NCI-H345 treated with DMSO at 0.1 percent for 48 hours (cell line): ENCODE data around the gene BTD.
"Not testable (repeated sequence)": the region's sequence is repeated elsewhere in the genome, so short reads cannot be mapped to it uniquely, and the experiment has no call there.

Experiments
- DNase-seq: peaks from one replicate; lab custom pipeline; 2025; ENCODE audit not compliant: unreplicated experiment; lab: John Stamatoyannopoulos, UW

BTD gene

GRCh38 chr3:15602146-15602536 is 596 bp downstream of the BTD start:
- DNase-seq = no peak

DNA sequence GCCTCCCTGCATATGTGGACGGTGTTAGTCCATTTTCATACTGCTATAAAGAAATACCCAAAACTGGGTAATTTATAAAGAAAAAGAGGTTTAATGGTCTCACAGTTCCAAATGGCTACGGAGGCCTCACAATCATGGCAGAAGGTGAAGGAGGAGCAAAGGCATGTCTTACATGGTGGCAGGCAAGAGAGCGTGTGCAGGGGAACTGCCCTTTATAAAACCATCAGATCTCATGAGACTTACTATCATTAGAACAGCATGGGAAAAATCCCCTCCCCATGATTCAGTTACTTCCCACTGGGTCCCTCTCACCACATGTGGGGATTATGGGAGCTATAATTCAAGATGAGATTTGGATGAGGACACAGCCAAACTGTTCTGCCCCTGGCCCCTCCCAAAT is 1.3 kb downstream of the BTD start:
- DNase-seq = not testable (repeated sequence)

- not testable (repeated sequence) for DNase-seq
Observed at GRCh38 chr3:15604584-15604983, 3.0 kb downstream of the BTD start.

DNA sequence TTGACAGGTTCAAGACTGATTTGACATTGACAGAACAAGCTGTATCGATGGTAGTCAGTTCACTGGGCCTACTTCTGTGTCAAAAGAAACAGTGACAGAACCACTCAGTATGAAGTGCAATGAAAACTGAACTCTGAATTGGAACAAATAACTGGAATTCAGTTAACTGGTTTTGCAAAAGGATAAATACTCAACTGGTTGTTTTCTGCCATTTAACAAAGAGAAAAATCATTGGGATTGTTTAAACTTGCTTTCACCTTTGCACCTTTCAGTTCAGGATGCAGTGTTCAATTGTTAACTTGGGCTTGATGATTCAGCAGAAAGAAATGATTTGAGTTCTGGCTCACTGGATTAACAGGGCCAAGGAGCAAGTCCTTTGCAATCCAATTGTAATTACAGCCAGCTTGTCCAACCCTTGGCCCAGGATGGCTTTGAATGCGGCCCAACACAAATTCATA is 4.9 kb downstream of the BTD start:
- no peak for DNase-seq

DNA sequence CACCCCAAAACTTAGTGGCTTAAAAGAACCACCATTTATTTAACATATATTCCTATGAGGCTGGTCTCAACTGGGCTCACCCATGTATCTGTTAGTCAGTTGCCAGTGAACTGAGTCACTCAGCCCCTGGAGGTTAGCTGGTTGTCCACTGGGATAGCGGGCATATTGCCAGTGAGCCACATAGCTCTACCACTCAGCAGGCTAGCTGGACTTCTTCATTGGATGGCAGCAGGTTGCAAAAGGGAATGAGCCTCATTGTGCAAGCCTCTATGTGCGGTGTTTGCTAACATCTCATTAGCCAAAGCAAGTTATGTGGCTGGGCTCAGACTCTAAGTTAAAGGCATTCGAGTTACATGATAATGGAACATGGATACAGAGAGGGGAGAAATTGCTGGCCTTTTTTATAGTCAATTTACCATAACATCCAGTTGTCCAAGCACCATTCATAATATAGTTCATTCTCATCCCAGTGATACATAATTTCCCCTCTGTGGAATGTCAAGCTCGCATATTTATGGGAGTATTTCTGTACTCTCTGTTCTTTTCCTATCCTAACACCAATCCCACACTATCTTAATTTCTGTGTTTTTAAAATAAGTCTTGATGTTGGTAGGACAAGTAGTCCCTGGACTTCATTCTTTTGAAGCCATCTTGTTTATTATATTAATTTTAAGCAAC is 8.7 kb downstream of the BTD start:
- no peak for DNase-seq

DNA sequence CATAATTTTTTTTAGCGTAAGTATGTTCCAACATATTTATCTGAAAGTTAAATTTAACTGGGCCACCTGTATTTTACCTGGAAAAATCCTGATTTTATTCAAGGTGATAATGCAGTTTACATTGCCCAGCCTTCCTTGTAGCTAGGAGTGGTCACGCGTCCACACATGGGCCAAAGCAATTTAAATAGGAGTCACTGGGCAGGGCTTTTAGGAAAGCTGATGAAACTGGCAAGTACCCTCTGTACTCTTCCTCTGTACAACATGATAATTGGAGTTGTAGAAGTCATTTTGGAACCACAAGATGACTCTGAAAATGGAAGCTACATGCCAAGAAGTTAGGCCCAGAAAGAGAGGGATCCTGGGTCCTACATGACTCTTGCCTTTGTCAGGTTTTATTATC is 9.5 kb downstream of the BTD start:
- no peak for DNase-seq

DNA sequence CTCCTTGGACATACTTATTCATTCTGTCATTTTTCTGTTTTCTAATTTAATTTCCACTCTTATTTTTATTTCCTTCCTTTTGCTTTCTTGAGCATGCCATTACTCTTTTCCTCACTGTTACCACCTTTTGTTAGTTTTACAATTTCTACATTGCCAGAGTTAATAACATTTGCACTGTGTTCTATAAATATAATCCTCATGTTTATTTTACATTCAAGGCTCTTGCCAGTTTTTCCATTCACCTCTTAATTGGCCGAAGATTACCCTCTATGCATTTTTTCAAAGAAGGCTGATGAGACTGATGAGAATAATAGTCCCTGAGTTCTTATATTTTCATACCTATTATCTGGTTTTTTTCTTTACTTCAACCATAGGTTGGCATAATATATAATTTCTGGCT is 10.5 kb downstream of the BTD start:
- no peak for DNase-seq

DNA sequence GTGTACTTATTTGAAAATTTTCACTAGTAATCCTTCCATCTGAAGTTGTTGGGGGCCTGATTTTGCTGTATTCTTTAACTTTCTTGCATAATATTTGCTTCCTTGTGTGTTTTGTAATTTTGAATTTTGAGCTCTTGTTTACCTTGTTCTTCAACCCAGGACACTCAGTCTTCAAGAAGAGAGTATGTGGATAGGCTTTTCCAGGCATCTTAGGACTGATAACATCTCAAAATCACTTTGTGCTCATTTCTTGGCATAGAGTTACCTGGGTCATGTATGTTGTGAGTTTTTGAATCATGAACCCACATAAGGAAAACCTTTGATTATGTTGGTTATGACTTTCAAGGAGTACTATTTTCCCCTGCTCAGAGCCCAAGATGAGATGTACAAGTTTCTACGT is 13.4 kb downstream of the BTD start:
- DNase-seq = no peak

GRCh38 chr3:15616053-15616452 is 14.5 kb downstream of the BTD start:
- DNase-seq = no peak

DNA sequence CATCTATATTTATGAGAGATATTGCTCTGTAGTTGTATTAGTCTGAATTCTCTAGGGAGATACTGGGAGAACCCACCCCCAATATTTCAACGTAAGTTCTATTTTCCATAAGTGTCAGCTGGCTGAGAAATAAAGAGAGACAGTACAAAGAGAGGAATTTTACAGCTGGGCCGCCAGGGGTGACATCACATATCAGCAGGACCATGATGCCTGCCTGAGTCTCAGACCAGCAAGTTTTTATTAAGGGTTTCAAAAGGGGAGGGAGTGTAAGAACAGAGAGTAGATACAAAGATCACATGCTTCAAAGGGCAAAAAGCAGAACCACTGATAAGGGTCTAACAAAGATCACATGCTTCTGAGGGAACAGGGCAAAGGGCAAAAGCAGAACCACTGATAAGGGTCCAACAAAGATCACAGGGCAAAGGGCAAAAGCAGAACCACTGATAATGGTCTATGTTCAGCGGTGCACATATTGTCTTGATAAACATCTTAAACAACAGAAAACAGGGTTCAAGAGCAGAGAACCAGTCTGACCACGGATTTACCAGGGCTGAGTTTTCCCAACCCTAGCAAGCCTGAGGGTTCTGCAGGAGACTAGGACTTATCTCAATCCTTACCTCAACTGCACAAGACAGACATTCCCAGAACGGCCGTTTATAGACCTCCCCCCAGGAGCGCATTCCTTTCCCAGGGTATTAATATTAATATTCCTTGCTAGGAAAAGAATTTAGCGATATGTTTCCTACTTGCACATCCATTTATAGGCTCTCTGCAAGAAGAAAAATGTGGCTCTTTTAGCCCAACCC is 18.3 kb downstream of the BTD start:
- not testable (repeated sequence) for DNase-seq

DNA sequence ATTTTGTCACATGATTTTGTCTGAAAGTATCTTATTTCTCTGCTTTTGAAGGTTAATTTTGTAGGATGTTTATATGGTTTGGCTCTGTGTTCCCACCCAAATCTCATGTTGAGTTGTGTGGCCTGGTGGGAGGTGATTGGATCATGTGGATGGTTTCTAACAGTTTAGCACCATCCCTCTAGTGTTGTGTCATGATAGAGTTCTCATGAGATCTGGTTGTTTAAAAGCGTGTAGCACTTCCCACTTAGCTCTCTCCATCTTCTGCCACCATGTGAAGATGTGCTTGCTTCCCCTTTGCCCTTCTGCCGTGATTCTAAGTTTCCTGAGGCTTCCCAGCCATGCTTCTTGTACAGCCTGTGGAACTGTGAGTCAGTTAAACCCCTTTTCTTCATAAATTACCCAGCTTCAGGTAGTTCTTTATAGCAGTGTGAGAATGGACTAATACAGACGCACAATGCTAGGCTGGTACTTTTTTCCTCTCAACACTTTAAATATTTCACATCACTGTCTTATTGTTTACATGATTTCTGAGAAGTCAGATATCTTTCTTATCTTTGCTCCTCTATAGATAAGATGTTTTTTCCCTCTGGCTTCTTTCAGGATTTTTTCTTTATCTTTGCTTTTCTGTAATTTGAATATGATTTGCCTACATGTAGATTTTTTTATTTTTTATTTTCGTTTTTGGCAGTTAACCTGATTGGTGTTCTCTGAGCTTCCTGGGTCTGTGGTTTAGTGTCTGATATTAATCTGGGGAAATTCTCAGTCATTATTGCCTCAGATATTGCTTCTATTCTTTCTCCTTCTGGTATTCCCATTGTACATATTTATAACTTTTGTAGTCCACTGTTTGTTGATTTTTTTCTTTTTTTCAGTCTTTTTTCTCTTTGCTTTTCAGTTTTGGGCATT is 22.2 kb downstream of the BTD start:
- DNase-seq = no peak

DNA sequence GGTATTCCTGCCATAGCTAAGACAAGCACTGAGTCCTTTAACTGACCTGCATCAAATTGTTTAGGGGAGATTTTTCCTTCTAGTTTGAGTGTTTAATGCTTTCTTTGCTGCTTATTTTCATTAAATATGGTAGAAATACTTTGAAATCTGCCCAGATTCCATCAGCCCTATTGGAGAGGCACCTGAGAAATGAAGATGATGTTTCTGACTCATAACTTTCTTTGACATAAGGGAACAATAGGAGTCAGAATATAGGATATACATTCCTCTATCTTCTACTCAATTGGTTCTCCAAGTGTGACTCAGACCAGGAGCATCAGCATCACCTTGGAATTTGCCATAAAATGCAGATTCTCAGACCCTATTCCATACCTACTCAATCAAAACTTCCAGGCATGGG is 27.4 kb downstream of the BTD start:
- no peak for DNase-seq

GRCh38 chr3:15629860-15630597 is 28.5 kb downstream of the BTD start:
- peak; percentile 0 for DNase-seq

- DNase-seq = no peak
Observed at GRCh38 chr3:15630646-15631350, 29.3 kb downstream of the BTD start.

- DNase-seq = no peak
Observed at GRCh38 chr3:15631426-15632211, 30.1 kb downstream of the BTD start.

- DNase-seq = no peak
Observed at GRCh38 chr3:15632212-15632580, 30.7 kb downstream of the BTD start.

DNA sequence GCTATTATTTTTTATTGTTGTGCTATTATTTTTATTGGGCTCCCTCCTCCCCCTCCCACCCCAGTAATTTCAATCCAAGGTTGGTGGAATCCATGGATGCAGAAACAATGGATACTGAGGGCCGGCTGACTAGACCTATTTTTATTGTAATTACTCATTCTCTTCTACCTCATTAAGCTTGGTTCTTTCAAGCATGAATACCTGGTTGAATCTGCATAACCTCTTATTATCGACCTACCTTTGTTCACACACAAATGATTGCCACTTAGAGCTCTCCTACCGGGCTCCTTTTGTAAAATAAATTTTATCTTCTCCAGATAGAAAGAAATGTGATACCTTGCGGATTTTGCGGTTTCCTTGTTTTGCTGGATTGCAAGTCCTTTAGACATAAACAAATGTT is 31.6 kb downstream of the BTD start:
- no peak for DNase-seq

- DNase-seq = no peak
Observed at GRCh38 chr3:15633766-15634598, 32.4 kb downstream of the BTD start.

GRCh38 chr3:15634671-15635070 is 33.1 kb downstream of the BTD start:
- DNase-seq = no peak
